ENCODE measurements around the gene PDLIM1. TPM values are rescaled to one million over a fixed set of nuclear protein-coding genes. Genes with fewer than 3 reads are reported as not detected.

Gene PDLIM1
- total and polyA plus RNA-seq, 9 of the 15 experiments (the other 6 are each of a cell fraction or from before 2014, with no cell fraction given), result 19.8 to 164 (median 39.1) TPM

DNA sequence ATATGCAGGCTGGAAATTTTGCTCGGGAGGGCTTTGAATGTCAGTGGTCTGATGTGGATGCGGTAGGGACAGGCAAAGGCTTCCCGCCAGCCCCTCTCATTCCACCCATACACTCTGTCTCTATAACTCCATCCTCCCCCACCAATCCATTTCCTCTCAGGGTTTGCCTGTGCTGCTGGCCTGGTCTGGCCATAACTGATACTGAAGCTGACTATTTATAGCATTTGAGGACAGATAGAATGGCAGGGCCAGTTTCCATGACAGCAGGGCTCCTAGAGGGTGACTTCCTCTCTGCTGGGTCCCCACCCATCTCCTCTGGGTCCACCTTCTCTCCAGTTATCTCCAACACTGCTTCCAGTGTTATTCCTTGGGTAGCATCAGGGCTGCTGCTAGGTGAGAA, 6.6 kb upstream of the PDLIM1 start (continued):
- TF ChIP-seq, protein P1, sequence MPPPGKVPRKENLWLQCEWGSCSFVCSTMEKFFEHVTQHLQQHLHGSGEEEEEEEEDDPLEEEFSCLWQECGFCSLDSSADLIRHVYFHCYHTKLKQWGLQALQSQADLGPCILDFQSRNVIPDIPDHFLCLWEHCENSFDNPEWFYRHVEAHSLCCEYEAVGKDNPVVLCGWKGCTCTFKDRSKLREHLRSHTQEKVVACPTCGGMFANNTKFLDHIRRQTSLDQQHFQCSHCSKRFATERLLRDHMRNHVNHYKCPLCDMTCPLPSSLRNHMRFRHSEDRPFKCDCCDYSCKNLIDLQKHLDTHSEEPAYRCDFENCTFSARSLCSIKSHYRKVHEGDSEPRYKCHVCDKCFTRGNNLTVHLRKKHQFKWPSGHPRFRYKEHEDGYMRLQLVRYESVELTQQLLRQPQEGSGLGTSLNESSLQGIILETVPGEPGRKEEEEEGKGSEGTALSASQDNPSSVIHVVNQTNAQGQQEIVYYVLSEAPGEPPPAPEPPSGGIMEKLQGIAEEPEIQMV (tag; conservative IDR thresholded peaks at IDR 0.05; ENCODE audit: low read depth), result no peak
- peak; percentile 50 to 86; a peak in 3 of 4 replicates for TF ChIP-seq RCOR1 (IDR thresholded peaks at IDR 0.05; ENCODE audit: borderline replicate concordance in 1 of 2, low read depth in 2 of 2, low read length in 2 of 2)
- TF ChIP-seq TEAD1 (CRISPR knock-in tag; IDR thresholded peaks at IDR 0.05), result no peak
- peak; percentile 75 for TF ChIP-seq SMARCA4 (IDR thresholded peaks at IDR 0.05)
- TF ChIP-seq, protein P2, sequence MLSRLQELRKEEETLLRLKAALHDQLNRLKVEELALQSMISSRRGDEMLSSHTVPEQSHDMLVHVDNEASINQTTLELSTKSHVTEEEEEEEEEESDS (CRISPR knock-in tag; IDR thresholded peaks at IDR 0.05), result no peak
- no peak for TF ChIP-seq HMG20B (CRISPR knock-in tag; IDR thresholded peaks at IDR 0.05)
- TF ChIP-seq, protein P3, sequence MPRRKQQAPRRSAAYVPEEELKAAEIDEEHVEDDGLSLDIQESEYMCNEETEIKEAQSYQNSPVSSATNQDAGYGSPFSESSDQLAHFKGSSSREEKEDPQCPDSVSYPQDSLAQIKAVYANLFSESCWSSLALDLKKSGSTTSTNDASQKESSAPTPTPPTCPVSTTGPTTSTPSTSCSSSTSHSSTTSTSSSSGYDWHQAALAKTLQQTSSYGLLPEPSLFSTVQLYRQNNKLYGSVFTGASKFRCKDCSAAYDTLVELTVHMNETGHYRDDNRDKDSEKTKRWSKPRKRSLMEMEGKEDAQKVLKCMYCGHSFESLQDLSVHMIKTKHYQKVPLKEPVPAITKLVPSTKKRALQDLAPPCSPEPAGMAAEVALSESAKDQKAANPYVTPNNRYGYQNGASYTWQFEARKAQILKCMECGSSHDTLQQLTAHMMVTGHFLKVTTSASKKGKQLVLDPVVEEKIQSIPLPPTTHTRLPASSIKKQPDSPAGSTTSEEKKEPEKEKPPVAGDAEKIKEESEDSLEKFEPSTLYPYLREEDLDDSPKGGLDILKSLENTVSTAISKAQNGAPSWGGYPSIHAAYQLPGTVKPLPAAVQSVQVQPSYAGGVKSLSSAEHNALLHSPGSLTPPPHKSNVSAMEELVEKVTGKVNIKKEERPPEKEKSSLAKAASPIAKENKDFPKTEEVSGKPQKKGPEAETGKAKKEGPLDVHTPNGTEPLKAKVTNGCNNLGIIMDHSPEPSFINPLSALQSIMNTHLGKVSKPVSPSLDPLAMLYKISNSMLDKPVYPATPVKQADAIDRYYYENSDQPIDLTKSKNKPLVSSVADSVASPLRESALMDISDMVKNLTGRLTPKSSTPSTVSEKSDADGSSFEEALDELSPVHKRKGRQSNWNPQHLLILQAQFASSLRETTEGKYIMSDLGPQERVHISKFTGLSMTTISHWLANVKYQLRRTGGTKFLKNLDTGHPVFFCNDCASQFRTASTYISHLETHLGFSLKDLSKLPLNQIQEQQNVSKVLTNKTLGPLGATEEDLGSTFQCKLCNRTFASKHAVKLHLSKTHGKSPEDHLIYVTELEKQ (CRISPR knock-in tag; IDR thresholded peaks at IDR 0.05), result no peak
- TF ChIP-seq SPI1 (IDR thresholded peaks at IDR 0.05; ENCODE audit: borderline replicate concordance, low read depth, low read length), result peak; percentile 95
- TF ChIP-seq RFX5 (IDR thresholded peaks at IDR 0.05; ENCODE audit: low read depth, low read length), result no peak
- peak; percentile 90 for TF ChIP-seq TCF3 (CRISPR knock-in tag; IDR thresholded peaks at IDR 0.05)
- TF ChIP-seq TEAD4 (IDR thresholded peaks at IDR 0.05; ENCODE audit: low read length), result peak; percentile 77
- no peak for TF ChIP-seq TEAD4 (CRISPR knock-in tag; IDR thresholded peaks at IDR 0.05; ENCODE audit: borderline replicate concordance)
- TF ChIP-seq PHF8 (IDR thresholded peaks at IDR 0.05; ENCODE audit: borderline replicate concordance, low read length), result no peak
- no peak for TF ChIP-seq ZNF324 (CRISPR knock-in tag; IDR thresholded peaks at IDR 0.05)
- TF ChIP-seq, protein P4, sequence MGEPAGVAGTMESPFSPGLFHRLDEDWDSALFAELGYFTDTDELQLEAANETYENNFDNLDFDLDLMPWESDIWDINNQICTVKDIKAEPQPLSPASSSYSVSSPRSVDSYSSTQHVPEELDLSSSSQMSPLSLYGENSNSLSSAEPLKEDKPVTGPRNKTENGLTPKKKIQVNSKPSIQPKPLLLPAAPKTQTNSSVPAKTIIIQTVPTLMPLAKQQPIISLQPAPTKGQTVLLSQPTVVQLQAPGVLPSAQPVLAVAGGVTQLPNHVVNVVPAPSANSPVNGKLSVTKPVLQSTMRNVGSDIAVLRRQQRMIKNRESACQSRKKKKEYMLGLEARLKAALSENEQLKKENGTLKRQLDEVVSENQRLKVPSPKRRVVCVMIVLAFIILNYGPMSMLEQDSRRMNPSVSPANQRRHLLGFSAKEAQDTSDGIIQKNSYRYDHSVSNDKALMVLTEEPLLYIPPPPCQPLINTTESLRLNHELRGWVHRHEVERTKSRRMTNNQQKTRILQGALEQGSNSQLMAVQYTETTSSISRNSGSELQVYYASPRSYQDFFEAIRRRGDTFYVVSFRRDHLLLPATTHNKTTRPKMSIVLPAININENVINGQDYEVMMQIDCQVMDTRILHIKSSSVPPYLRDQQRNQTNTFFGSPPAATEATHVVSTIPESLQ (CRISPR knock-in tag; IDR thresholded peaks at IDR 0.05), result no peak
- peak; percentile 91 for TF ChIP-seq EP300 (IDR thresholded peaks at IDR 0.05; ENCODE audit: low read length)
- peak in 1 of 3 experiments; percentile 73 for TF ChIP-seq YY1 (IDR thresholded peaks at IDR 0.05; ENCODE audit: borderline replicate concordance in 1 of 3, control insufficient read depth in 1 of 3, extremely low read depth in 1 of 3, insufficient read depth in 3 of 3, insufficient read length in 1 of 3, insufficient replicate concordance in 2 of 3, low read depth in 1 of 3, low read length in 2 of 3)
- TF ChIP-seq NR3C1 (CRISPR knock-in tag; IDR thresholded peaks at IDR 0.05), result no peak
- TF ChIP-seq JUNB (CRISPR knock-in tag; conservative IDR thresholded peaks at IDR 0.05), result no peak
- TF ChIP-seq BMI1 (IDR thresholded peaks at IDR 0.05; ENCODE audit: low read length), result no peak
- no peak for TF ChIP-seq SMAD2 (IDR thresholded peaks at IDR 0.05; ENCODE audit: low read depth, low read length)
- no peak for TF ChIP-seq ETS2 (tag; IDR thresholded peaks at IDR 0.05; ENCODE audit: borderline replicate concordance, poor library complexity, severe bottlenecking)
- no peak for TF ChIP-seq NFRKB (IDR thresholded peaks at IDR 0.05; ENCODE audit: low read depth)

Data from K562 (cell line).